ENCODE results near the gene PER3. TPM values are rescaled to one million over a fixed set of nuclear protein-coding genes. Genes with fewer than 3 reads are reported as not detected.

The PER3 gene
- total and polyA plus RNA-seq, 2 donors (not counting 1 experiment from before 2014, with no cell fraction given) = 2.4 to 5.8 TPM

DNA sequence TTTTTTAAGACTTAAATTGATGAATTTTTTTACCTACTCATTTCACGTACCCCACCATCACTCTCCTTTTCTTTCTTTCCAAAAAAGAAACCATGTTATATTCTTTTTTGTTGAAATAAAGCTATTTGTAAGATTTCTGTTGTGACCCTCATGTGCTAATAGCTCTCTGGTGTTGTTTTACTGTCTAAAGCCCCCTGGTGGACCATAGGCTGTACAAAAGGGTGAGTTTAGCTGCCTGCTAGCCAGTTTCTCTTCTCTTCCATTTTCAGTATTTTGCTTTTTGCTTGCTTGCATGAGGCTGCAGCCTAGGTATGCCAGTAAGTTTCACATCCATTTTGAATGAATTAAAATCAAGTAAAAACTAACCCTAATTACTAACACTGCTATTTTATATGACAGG lies 28.6 kb upstream of the PER3 start:
- no peak overlapping the region for H3K4me2 ChIP-seq (replicated peaks; ENCODE audit: low read depth, low read length, poor library complexity, severe bottlenecking)
- DNase-seq (no peak), ATAC-seq (ENCODE audit: low read depth) (no peak)
- H4K20me1 ChIP-seq (ENCODE audit: control insufficient read depth, insufficient read depth, low read length, poor library complexity, severe bottlenecking) = no peaks in the 10 kb centered on the region
- TF ChIP-seq, protein P1, sequence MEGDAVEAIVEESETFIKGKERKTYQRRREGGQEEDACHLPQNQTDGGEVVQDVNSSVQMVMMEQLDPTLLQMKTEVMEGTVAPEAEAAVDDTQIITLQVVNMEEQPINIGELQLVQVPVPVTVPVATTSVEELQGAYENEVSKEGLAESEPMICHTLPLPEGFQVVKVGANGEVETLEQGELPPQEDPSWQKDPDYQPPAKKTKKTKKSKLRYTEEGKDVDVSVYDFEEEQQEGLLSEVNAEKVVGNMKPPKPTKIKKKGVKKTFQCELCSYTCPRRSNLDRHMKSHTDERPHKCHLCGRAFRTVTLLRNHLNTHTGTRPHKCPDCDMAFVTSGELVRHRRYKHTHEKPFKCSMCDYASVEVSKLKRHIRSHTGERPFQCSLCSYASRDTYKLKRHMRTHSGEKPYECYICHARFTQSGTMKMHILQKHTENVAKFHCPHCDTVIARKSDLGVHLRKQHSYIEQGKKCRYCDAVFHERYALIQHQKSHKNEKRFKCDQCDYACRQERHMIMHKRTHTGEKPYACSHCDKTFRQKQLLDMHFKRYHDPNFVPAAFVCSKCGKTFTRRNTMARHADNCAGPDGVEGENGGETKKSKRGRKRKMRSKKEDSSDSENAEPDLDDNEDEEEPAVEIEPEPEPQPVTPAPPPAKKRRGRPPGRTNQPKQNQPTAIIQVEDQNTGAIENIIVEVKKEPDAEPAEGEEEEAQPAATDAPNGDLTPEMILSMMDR (IDR thresholded peaks at IDR 0.05) = no peak
- no peak for TF ChIP-seq EZH2 (IDR thresholded peaks at IDR 0.05; ENCODE audit: borderline replicate concordance, insufficient read depth, low read depth, low read length, poor library complexity, severe bottlenecking)
- H3K4me3 ChIP-seq (ENCODE audit: control extremely low read depth in 1 of 5, extremely low read depth in 1 of 5, insufficient read depth in 1 of 5, low read depth in 2 of 5, low read length in 4 of 5) = no peak overlapping the region
- intact Hi-C loops (cut with micrococcal nuclease) = no loop called here
- no peak overlapping the region for H3K27ac ChIP-seq (ENCODE audit: low read length in 2 of 2)
- H3K79me2 ChIP-seq (ENCODE audit: control insufficient read depth, insufficient read depth, low read length) = no peaks in the 10 kb centered on the region
- Mint-ChIP-seq H3K4me3 (no peak overlapping the region), H3K27ac (no peak overlapping the region), H3K27me3 (no peaks in the 10 kb centered on the region), H3K9me3 (ENCODE audit: insufficient read depth) (no peaks in the 10 kb centered on the region), H3K4me1 (peaks cover 4% of the 10 kb centered on the region)
- peaks cover 0 to 7% of the 10 kb centered on the region in 2 donors for H3K4me1 ChIP-seq (ENCODE audit: control insufficient read depth in 2 of 2, insufficient read depth in 2 of 2, low read length in 2 of 2)
- CTCF ChIA-PET = interaction anchor here (0.7 to 11.3 kb wide), 3 partner anchors 8 to 87 kb away, joined by 4 to 504 read pairs (median 5); no protein-coding TSS in a partner anchor
- H2AFZ ChIP-seq (ENCODE audit: insufficient read depth, low read depth, low read length, poor library complexity, severe bottlenecking) = no peak overlapping the region
- no CpG with 5 or more reads among the region's 1 CpG for WGBS (ENCODE audit: insufficient coverage)
- H3K9ac ChIP-seq (ENCODE audit: low read length) = no peak overlapping the region
- H3K9me3 ChIP-seq (ENCODE audit: control extremely low read depth in 1 of 3, control insufficient read depth in 2 of 3, insufficient read depth in 1 of 3, low read length in 2 of 3) = no peaks in the 10 kb centered on the region
- POLR2A ChIA-PET = no interaction called here
- no peaks in the 10 kb centered on the region for H3K27me3 ChIP-seq (replicated peaks in 1 of 4; ENCODE audit: control extremely low read depth in 1 of 4, control insufficient read depth in 3 of 4, insufficient read depth in 4 of 4, low read length in 3 of 4)
- H3K36me3 ChIP-seq (replicated peaks in 1 of 2; ENCODE audit: control extremely low read depth in 1 of 2, control insufficient read depth in 1 of 2, extremely low read depth in 1 of 2, insufficient read depth in 2 of 2, low read length in 1 of 2) = no peaks in the 10 kb centered on the region

DNA sequence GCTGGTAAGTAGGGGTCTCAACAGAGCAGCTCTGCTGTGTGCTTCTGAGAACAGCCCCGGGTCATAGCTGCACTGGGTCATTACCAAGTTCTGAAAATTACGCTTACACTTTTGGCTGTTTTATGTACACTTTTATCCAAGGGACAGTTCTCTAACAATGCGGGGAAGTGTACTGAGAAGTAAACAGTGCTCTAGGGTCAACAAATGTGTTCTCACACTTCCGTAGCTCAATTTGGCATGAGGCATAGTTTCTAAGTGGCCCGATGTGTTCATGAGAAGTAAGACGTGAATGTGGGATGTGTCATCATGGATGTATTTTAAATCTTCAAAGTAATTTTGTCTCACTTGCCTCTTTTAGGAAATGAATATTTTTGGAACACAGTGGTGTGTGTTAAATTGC lies 23.8 kb upstream of the PER3 start:
- no peaks in the 10 kb centered on the region for H3K9me3 ChIP-seq (ENCODE audit: control extremely low read depth in 1 of 3, control insufficient read depth in 2 of 3, insufficient read depth in 1 of 3, low read length in 2 of 3)
- no peaks in the 10 kb centered on the region for H3K4me1 ChIP-seq (ENCODE audit: control insufficient read depth in 2 of 2, insufficient read depth in 2 of 2, low read length in 2 of 2)
- H3K27me3 ChIP-seq (replicated peaks in 1 of 4; ENCODE audit: control extremely low read depth in 1 of 4, control insufficient read depth in 3 of 4, insufficient read depth in 4 of 4, low read length in 3 of 4) = no peaks in the 10 kb centered on the region
- no peaks in the 10 kb centered on the region for H3K79me2 ChIP-seq (ENCODE audit: control insufficient read depth, insufficient read depth, low read length)
- H3K27ac ChIP-seq (ENCODE audit: low read length in 2 of 2) = no peak overlapping the region
- no peak overlapping the region for H2AFZ ChIP-seq (ENCODE audit: insufficient read depth, low read depth, low read length, poor library complexity, severe bottlenecking)
- ChIA-PET POLR2A (no interaction called here), CTCF (interaction anchor here (2.6 to 4.6 kb wide), 2 partner anchors 8 to 91 kb away, joined by 9 to 39 read pairs; no protein-coding TSS in a partner anchor)
- ATAC-seq (ENCODE audit: low read depth) (no peak), DNase-seq (no peak)
- WGBS (ENCODE audit: insufficient coverage) = 98% methylated on average over 5 of the region's 6 CpGs
- H3K9ac ChIP-seq (ENCODE audit: low read length) = no peak overlapping the region
- TF ChIP-seq, protein P1 (IDR thresholded peaks at IDR 0.05) = no peak
- no peak for TF ChIP-seq EZH2 (IDR thresholded peaks at IDR 0.05; ENCODE audit: borderline replicate concordance, insufficient read depth, low read depth, low read length, poor library complexity, severe bottlenecking)
- Mint-ChIP-seq H3K27me3 (no peaks in the 10 kb centered on the region), H3K9me3 (ENCODE audit: insufficient read depth) (no peaks in the 10 kb centered on the region), H3K4me1 (no peaks in the 10 kb centered on the region), H3K4me3 (no peak overlapping the region), H3K27ac (no peak overlapping the region)
- no peak overlapping the region for H3K4me3 ChIP-seq (ENCODE audit: control extremely low read depth in 1 of 5, extremely low read depth in 1 of 5, insufficient read depth in 1 of 5, low read depth in 2 of 5, low read length in 4 of 5)
- H3K36me3 ChIP-seq (replicated peaks in 1 of 2; ENCODE audit: control extremely low read depth in 1 of 2, control insufficient read depth in 1 of 2, extremely low read depth in 1 of 2, insufficient read depth in 2 of 2, low read length in 1 of 2) = no peaks in the 10 kb centered on the region
- H4K20me1 ChIP-seq (ENCODE audit: control insufficient read depth, insufficient read depth, low read length, poor library complexity, severe bottlenecking) = no peaks in the 10 kb centered on the region
- no peak overlapping the region for H3K4me2 ChIP-seq (replicated peaks; ENCODE audit: low read depth, low read length, poor library complexity, severe bottlenecking)
- intact Hi-C loops (cut with micrococcal nuclease) = no loop called here
